GM12874 (cell line): ENCODE measurements around the gene SEMA4D.

ENCODE experiments used
- TF ChIP-seq, protein P1 (sequence below): IDR thresholded peaks from 2 replicates; pipeline ENCODE4 v1.5.1; 2011; ENCODE audit warnings: low read depth, mild to moderate bottlenecking, control low read depth, low read length, moderate library complexity; ENCODE audit not compliant: insufficient read depth

The SEMA4D gene

DNA sequence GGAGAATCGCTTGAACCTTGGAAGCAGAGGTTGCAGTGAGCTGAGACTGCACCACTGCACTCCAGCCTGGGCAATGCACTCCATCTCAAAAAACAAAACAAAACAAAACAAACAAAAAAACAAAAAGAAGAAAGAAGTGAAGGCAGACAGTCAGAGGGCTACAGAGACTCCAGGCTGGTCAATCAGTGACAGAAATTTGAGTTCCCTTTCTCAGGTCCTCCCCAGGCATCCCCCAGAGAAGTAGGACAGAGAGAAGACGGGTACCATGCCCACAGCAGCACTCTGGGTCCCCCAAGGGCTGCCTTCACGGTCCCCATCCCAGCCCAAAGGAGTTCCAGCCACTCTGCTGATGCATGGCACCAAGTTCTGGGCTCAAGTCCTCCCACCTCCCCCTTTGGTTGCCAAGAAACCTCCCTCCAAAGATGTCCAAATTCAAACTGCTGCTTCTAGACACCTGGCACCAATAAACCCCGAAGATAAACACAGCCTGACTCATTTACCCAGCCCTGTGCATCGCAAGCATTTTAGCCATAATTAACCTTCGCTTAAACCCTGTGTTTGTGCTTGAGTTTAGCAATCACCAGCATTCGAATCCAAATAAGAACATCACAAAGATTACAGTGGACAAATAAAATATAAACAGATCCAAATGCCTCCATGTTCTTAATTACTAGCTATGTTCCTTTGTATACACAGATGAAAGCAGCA, 24.0 kb downstream of the SEMA4D start:
- TF ChIP-seq, protein P1, sequence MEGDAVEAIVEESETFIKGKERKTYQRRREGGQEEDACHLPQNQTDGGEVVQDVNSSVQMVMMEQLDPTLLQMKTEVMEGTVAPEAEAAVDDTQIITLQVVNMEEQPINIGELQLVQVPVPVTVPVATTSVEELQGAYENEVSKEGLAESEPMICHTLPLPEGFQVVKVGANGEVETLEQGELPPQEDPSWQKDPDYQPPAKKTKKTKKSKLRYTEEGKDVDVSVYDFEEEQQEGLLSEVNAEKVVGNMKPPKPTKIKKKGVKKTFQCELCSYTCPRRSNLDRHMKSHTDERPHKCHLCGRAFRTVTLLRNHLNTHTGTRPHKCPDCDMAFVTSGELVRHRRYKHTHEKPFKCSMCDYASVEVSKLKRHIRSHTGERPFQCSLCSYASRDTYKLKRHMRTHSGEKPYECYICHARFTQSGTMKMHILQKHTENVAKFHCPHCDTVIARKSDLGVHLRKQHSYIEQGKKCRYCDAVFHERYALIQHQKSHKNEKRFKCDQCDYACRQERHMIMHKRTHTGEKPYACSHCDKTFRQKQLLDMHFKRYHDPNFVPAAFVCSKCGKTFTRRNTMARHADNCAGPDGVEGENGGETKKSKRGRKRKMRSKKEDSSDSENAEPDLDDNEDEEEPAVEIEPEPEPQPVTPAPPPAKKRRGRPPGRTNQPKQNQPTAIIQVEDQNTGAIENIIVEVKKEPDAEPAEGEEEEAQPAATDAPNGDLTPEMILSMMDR = no peak

DNA sequence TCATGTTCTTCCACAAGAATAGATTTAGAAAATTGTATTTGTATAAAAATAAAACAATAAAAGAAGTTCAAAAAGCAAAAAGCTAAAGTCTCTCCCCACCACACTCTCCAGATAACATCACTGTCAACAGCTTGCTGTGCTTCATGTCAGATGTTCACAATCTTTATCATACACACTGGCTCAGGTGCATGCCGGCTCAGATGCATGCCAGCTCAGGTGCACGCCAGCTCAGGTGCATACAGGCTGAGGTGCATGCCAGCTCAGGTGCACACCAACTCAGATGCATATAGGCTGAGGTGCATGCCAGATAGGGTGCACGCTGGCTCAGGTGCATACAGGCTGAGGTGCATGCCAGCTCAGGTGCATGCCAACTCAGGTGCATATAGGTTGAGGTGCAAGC, 26.5 kb downstream of the SEMA4D start:
- TF ChIP-seq, protein P1 = no peak

DNA sequence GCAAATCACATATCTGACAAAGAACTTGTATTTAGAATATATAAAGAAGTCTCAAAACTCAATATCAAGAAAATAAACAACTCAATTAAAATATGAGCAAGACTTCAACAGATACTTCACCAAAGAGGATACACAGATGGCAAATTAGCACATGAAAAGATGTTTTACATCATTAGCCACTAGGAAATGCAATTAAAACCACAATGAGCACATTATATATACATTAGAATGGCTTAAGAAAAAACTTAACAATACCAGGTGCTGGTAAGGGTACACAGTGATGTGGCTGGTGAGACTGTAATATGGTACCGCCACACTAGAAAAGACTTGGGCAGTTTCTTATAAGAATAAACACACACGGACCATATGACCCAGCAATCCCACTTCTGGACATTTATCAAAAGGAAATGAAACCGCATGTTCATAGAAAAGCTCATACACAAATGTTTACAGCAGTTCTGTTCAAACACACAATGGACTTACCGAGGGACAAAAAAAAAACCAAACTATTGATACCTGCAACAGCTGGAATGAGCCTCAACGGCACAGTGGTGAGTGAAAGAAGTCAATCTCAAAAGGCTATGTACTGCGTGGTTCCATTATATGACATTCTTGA, 27.6 kb downstream of the SEMA4D start:
- TF ChIP-seq, protein P1 = no peak

- TF ChIP-seq, protein P1 = no peak
These were observed 28.9 kb downstream of the SEMA4D start for GRCh38 chr9:89469003-89469402.

- TF ChIP-seq, protein P1 = no peak
These were observed 29.5 kb downstream of the SEMA4D start for GRCh38 chr9:89468281-89468960.

DNA sequence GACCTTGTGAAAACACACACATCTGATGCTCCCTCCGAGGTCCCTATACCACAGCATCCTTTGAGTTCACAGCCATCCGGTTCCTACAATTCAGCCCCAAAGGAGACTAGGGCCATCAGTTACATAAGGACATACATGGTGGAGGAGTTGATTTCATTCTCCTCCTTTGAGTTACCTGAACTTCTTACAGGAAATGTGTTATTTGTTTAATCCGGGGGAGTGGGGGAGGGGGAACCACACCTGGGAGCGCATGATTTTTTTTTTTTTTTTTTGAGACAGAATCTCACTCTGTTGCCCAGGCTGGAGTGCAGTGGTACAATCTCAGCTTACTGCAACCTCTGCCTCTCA, 30.7 kb downstream of the SEMA4D start:
- TF ChIP-seq, protein P1 = no peak

DNA sequence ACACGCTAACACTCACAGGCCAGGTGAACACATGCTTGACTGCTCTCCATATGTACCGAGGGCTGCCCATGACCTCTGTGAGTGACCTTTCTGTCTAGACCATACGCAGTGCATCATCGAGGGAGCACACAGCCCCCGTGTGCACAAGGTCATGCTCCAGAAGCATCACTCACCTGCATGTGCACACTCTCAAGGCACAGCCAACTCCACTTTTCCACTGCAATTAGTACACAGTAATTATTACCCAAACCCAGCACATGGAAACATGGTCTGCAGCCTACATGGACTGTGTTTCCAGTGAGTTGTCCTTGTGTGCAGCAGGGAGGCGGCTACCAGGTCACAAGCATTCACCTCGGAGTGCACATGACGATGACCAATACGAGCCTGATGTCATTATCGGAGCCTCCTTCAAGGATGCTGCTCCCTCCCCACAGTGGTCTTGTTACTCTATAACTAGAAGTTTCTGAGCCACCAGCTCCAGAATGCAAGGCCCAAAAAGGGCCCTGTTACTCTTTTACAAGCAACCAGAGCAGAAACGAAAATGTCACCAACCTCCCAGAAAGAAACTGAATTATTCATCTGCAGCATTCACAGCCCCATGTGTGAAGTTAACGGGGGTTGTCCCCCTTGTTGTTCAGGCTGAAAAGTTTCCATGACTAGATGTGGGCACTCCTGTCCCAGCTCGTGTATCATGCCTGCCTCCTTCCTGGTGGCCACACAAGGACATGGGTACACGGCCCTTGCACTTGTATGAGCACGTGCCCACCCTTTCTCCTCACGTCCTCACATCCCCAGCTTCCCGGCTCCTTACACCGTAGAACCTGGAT, 31.2 kb downstream of the SEMA4D start:
- TF ChIP-seq, protein P1 = no peak
